Adipocyte (in vitro differentiated cells): ENCODE data around the gene RYR3.

Source experiments
- DNase-seq: peaks from one replicate; pipeline ENCODE4 v3.0.0-alpha.2; 2015; ENCODE audit warnings: low read depth
- H3K27me3 ChIP-seq: replicated peaks from 2 replicates; pipeline ENCODE4 v1.7.0; 2013; ENCODE audit warnings: mild to moderate bottlenecking, low read length, moderate library complexity; ENCODE audit not compliant: control insufficient read depth, insufficient read depth
- H3K36me3 ChIP-seq: 2 replicates; pipeline ENCODE4 v1.7.0; 2013; ENCODE audit warnings: low read length, mild to moderate bottlenecking, moderate library complexity; ENCODE audit not compliant: control insufficient read depth, insufficient read depth, severe bottlenecking
- H3K4me1 ChIP-seq: 2 replicates; pipeline ENCODE4 v1.7.0; 2013; ENCODE audit warnings: mild to moderate bottlenecking, low read length, moderate library complexity; ENCODE audit not compliant: control insufficient read depth, insufficient read depth
- H3K4me3 ChIP-seq: 2 replicates; pipeline ENCODE4 v1.7.0; 2013; ENCODE audit warnings: mild to moderate bottlenecking, low read length, moderate library complexity
- H3K9ac ChIP-seq: 2 replicates; pipeline ENCODE4 v1.7.0; 2013; ENCODE audit warnings: mild to moderate bottlenecking, low read length, moderate library complexity
- H3K9me3 ChIP-seq: 2 replicates; pipeline ENCODE4 v1.7.0; 2013; ENCODE audit warnings: mild to moderate bottlenecking, low read length, moderate library complexity; ENCODE audit not compliant: control insufficient read depth

The RYR3 gene

GRCh38 chr15:33296050-33296449 lies 14.7 kb upstream of the RYR3 start:
- no peak overlapping the region for H3K9ac ChIP-seq
- no peaks in the 10 kb centered on the region for H3K9me3 ChIP-seq
- H3K36me3 ChIP-seq: no peaks in the 10 kb centered on the region
- peaks cover 47% of the 10 kb centered on the region for H3K27me3 ChIP-seq
- no peak for DNase-seq
- H3K4me1 ChIP-seq: peaks cover 3% of the 10 kb centered on the region
- H3K4me3 ChIP-seq: no peak overlapping the region

- Histone ChIP-seq H3K9me3 (no peaks in the 10 kb centered on the region), H3K4me3 (no peak overlapping the region), H3K27me3 (peaks cover 51% of the 10 kb centered on the region), H3K36me3 (no peaks in the 10 kb centered on the region), H3K9ac (no peak overlapping the region), H3K4me1 (peaks cover 3% of the 10 kb centered on the region)
- no peak for DNase-seq
These were observed 13.9 kb upstream of the RYR3 start for GRCh38 chr15:33296856-33297255.

DNA sequence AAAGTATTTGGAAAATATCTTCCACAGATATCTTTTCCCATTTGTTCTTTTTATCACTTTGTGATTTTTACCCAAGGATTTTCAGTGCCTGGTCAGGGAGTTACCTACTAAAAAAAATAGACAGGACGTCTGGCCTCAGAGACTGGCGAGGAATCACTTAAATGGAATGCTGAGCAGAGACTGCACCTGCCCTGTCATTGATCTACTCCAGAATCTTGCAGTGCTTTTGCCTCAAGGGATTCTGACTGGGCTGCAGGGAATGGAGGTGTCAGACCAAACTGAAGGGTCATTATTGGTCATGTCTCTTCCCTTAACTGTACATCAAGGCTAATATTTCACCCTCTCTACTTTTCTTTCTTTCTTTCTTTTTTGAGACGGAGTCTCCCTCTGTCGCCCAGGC lies 12.1 kb upstream of the RYR3 start:
- Histone ChIP-seq H3K4me1 (peaks cover 3% of the 10 kb centered on the region), H3K4me3 (no peak overlapping the region), H3K36me3 (no peaks in the 10 kb centered on the region), H3K27me3 (peaks cover 62% of the 10 kb centered on the region), H3K9ac (no peak overlapping the region), H3K9me3 (no peaks in the 10 kb centered on the region)
- DNase-seq: no peak

GRCh38 chr15:33304924-33305323 lies 5.8 kb upstream of the RYR3 start:
- H3K27me3 ChIP-seq: peaks cover 77% of the 10 kb centered on the region
- H3K36me3 ChIP-seq: no peaks in the 10 kb centered on the region
- H3K9ac ChIP-seq: no peak overlapping the region
- no peak for DNase-seq
- H3K4me1 ChIP-seq: no peaks in the 10 kb centered on the region
- no peak overlapping the region for H3K4me3 ChIP-seq
- no peaks in the 10 kb centered on the region for H3K9me3 ChIP-seq

DNA sequence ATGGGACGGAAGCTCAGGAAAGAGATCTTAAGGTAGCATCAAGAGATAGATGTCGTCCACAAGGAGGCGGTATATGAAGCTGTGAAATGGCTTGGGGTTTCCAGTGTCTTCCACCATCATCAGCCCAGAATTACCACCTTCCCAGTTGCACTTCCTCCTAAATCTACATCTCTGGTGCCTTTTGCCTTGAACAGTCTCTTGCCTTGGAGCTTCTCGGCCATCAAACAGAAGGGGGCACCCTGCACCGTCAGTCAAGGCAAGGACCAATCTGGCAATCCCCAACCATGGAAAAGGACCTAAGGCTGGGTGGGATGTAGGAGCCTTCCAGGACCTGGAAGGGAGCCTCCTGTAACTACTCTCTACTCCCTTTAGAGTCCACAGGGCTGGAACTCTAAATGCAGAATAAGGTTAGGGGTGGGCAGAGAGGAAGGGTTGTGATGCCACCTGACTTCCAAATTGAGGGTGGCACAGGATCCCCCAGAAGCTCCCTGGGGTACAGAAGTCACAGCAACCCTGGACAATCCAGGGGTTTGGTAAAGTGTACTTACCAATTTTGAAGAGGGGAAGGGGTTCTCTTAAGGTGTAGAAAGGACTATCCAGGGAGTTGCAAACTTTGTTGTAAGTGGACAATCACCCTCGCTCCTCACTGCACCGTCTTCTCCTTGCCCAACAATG lies 1.0 kb upstream of the RYR3 start:
- H3K27me3 ChIP-seq: peaks cover 68% of the 10 kb centered on the region

GRCh38 chr15:33311312-33311971 lies 675 bp downstream of the RYR3 start:
- Histone ChIP-seq H3K27me3 (peaks cover 59% of the 10 kb centered on the region), H3K36me3 (no peaks in the 10 kb centered on the region), H3K4me3 (no peak overlapping the region), H3K9me3 (no peaks in the 10 kb centered on the region), H3K4me1 (no peaks in the 10 kb centered on the region), H3K9ac (no peak overlapping the region)
- no peak for DNase-seq

More for the DNA sequence above, 1.0 kb upstream of the RYR3 start:
- no peaks in the 10 kb centered on the region for H3K9me3 ChIP-seq
- DNase-seq: no peak
- no peak overlapping the region for H3K4me3 ChIP-seq
- H3K4me1 ChIP-seq: no peaks in the 10 kb centered on the region
- no peak overlapping the region for H3K9ac ChIP-seq
- no peaks in the 10 kb centered on the region for H3K36me3 ChIP-seq

DNA sequence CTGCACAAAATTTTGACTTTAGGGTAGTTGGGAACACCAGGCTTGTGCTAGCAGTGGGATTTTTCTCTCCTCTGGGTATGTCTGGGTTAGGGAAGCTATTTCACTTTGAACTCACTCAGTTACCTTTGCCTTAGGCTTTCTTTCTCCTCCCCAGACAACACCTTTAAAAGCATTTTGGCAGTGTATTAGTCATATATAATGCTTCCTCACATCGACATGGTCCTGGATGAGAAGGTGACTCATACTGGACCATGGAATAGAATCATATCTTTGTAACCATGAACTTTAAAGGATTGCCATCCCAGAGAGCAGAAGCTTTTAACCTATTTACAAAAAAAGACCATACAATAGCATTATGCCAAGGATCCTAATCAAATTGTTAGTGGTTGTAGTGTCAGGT lies 2.7 kb downstream of the RYR3 start:
- Histone ChIP-seq H3K4me1 (no peaks in the 10 kb centered on the region), H3K9ac (no peak overlapping the region), H3K9me3 (no peaks in the 10 kb centered on the region), H3K4me3 (no peak overlapping the region), H3K27me3 (peaks cover 53% of the 10 kb centered on the region), H3K36me3 (no peaks in the 10 kb centered on the region)
- no peak for DNase-seq

- no peak overlapping the region for H3K4me3 ChIP-seq
- no peak for DNase-seq
- no peaks in the 10 kb centered on the region for H3K9me3 ChIP-seq
- H3K4me1 ChIP-seq: no peaks in the 10 kb centered on the region
- no peak overlapping the region for H3K9ac ChIP-seq
- no peaks in the 10 kb centered on the region for H3K36me3 ChIP-seq
- H3K27me3 ChIP-seq: peaks cover 51% of the 10 kb centered on the region
These were observed 3.3 kb downstream of the RYR3 start for GRCh38 chr15:33314069-33314468.

DNA sequence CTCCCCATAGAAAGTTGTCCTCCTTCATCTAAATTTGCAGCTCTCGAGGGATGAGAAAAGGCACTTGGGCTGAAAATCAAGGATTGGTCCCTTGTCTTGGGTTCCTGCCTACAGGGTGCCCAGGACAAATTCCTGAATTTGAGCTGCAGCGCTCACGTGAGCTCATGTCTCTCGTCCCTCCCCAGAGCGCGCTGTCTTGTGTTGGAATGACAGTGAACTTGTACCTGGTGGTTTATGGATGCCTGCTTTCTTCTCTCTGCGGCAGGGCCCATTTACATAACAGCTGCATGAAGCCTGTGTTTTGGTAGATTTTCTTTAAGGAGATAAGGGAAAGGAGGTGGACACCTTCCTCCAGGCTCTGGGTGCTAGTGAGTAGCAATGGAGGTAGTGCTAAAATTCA lies 4.3 kb downstream of the RYR3 start:
- H3K9me3 ChIP-seq: no peaks in the 10 kb centered on the region
- H3K9ac ChIP-seq: no peak overlapping the region
- H3K36me3 ChIP-seq: no peaks in the 10 kb centered on the region
- no peak overlapping the region for H3K4me3 ChIP-seq
- H3K4me1 ChIP-seq: no peaks in the 10 kb centered on the region
- no peak for DNase-seq
- H3K27me3 ChIP-seq: peaks cover 53% of the 10 kb centered on the region

GRCh38 chr15:33317896-33318295 lies 7.1 kb downstream of the RYR3 start:
- Histone ChIP-seq H3K27me3 (peaks cover 50% of the 10 kb centered on the region), H3K4me3 (no peak overlapping the region), H3K4me1 (no peaks in the 10 kb centered on the region), H3K9me3 (no peaks in the 10 kb centered on the region), H3K9ac (no peak overlapping the region), H3K36me3 (no peaks in the 10 kb centered on the region)
- no peak for DNase-seq

DNA sequence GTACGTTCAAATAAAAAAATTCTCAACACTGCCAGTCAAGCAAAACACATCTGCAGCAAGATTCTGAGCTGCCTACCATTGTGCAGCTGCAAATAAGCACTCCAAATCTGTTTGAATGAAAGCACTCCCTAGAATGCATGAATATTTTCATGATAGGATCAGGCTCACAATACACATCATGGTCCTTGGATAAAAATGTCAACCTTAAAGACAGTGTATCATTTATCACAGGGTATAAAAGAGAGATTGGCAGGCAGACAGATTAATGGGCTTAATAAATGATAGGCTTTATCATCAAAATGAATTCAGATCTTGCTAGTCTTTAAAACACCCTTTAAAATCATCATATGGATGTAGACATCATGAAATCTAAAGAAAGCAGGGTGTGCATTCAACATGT lies 9.2 kb downstream of the RYR3 start:
- H3K9me3 ChIP-seq: no peaks in the 10 kb centered on the region
- H3K4me1 ChIP-seq: no peaks in the 10 kb centered on the region
- H3K27me3 ChIP-seq: peaks cover 43% of the 10 kb centered on the region
- no peaks in the 10 kb centered on the region for H3K36me3 ChIP-seq
- H3K9ac ChIP-seq: no peak overlapping the region
- DNase-seq: no peak
- no peak overlapping the region for H3K4me3 ChIP-seq

GRCh38 chr15:33322091-33322490 lies 11.3 kb downstream of the RYR3 start:
- Histone ChIP-seq H3K4me3 (no peak overlapping the region), H3K9ac (no peak overlapping the region), H3K27me3 (peaks cover 52% of the 10 kb centered on the region), H3K9me3 (no peaks in the 10 kb centered on the region), H3K4me1 (no peaks in the 10 kb centered on the region), H3K36me3 (no peaks in the 10 kb centered on the region)
- DNase-seq: no peak
